NCI-H524 treated with DMSO at 0.1 percent for 48 hours (cell line): Measurements from ENCODE around the gene TMEM178A.
A peak's percentile ranks its signal among the peaks of the same experiment; 100 is the strongest.
"Not testable (repeated sequence)": the region's sequence is repeated elsewhere in the genome, so short reads cannot be mapped to it uniquely, and the experiment has no call there.

Experiments used
- DNase-seq: peaks from one replicate; lab custom pipeline; 2025; lab: John Stamatoyannopoulos, UW

Gene TMEM178A

GRCh38 chr2:39715822-39716221, 50.1 kb downstream of the TMEM178A start:
- DNase-seq: no peak

DNA sequence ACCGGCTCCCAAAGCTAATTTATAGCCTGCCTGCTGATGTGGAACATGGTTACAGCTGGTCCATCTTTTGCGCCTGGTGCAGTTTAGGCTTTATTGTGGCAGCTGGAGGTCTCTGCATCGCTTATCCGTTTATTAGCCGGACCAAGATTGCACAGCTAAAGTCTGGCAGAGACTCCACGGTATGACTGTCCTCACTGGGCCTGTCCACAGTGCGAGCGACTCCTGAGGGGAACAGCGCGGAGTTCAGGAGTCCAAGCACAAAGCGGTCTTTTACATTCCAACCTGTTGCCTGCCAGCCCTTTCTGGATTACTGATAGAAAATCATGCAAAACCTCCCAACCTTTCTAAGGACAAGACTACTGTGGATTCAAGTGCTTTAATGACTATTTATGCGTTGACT, 51.4 kb downstream of the TMEM178A start:
- no peak for DNase-seq

- DNase-seq: no peak
Observed at GRCh38 chr2:39718483-39718882, 52.8 kb downstream of the TMEM178A start.

GRCh38 chr2:39719317-39719716, 53.6 kb downstream of the TMEM178A start:
- DNase-seq: no peak

DNA sequence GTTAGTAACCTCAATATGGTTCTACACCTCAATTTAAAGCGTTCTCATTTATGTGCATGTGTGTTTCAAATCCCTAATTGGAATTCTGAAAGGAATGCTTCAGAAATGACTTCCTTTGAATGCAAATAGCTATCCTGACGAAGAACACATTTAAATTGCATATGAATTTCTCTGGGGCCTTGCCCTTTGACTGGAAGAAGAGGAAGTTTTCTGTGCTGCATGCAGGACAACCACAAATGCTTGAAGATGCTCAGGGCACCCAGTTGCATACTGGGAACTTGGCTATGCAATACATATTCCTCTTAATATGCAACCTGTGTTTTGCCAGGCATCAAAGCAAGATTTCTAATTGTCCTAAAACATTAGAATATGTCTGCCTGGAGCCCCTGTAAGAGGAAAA, 55.3 kb downstream of the TMEM178A start:
- no peak for DNase-seq

- DNase-seq: no peak
Observed at GRCh38 chr2:39723497-39723896, 57.8 kb downstream of the TMEM178A start.

- DNase-seq: no peak
Observed at GRCh38 chr2:39723946-39724827, 58.5 kb downstream of the TMEM178A start.

DNA sequence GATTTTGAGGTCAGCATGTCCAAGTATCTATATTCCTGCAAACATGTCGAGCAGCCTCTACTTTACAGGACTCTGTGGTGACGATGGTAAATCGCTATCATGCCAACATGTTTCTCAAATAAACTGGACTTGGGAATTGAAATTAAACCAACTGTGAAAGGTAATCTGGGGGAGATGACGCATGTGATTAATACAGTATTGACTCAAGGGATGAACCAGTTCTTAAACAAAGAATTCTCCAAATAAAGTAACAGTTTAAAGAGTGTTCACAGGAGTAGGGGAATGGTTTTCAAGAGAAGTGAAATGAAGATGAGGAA, 59.1 kb downstream of the TMEM178A start:
- DNase-seq: no peak

DNA sequence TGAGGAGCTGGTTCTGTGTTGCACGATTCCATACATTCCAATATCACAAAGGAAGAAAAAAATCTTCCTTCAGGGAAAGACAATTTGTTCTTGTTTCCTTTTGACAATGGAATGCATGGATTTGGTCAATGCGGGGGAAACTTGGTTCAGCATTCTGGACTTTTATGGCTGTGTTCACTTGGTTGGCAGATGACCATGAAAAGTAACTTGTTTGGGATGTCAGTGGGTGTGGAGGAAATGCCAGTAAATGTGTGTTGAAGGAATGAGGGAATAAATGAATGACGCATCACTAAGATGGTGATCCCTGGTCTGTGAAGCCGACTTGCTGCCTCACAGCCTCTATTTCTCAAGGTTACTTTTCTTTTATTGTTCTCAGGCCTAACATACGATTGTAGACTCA, 59.7 kb downstream of the TMEM178A start:
- no peak for DNase-seq

- DNase-seq: not testable (repeated sequence)
Observed at GRCh38 chr2:39728085-39728484, 62.4 kb downstream of the TMEM178A start.

DNA sequence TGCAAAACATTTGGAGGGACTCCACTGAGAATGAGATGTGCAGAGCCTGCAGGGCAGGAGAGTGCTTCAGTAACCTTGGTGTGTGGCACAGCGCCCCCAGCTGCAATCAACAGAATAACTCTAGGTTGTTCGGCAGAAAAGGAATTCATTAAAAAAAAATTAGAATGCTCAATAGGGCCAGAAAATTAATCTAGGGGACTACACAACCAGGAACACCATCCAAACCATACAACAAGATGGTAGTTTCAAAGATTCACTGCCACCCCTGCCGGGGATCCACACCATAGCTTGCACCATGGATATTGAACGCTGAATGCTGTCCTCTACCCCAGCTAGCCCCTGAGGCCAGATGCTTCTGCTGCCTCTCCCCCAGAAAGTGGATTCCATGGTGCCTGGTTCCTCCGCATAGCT, 63.2 kb downstream of the TMEM178A start:
- no peak for DNase-seq

DNA sequence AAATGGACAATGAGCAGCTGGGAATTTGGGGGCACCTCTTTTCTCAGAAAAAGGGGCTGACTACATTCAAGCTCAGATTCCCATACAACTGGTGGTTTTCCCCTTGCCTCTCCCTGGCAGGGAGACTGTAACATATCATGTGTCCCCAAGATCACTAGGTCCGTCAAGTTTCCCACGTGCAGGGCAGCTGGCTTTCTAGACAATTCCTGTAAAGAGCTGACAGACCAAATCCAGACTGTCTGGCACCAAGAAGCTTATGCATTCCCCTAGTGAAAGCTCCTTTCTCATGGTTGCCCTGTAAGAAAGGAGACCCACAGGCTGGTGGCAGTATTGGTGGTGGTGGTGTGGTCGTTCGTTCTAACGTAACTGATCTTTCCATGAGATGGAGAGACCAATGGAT, 64.6 kb downstream of the TMEM178A start:
- DNase-seq: no peak

DNA sequence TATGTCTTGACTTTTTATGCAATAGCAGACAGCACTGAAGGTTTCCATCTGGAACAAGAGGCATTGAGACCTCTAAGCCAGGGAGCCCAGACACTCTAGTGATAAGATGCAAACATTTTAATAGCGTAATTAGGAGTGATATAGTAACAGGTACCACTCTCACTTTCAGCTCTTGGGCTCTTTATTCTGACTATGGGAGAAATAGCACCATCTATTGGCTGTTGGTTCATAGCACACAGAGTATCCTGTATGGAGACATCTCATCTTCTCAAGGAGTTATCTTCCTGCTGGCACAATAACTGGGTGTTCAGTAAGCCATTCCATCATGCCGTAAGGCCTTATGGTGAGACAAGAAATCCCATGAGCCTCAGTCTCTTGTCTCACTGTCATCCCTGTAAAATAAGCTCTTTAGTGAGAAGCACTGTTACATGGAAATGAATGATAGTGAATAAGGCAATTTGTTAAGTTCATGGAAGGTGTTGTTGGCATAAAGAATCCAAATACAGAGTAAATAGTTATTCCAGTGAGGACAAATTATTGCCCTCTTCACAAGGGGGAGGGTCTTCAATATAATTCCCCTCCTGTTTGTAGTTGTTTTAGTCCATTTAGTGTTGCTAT, 65.1 kb downstream of the TMEM178A start:
- DNase-seq: no peak

- DNase-seq: no peak
Observed at GRCh38 chr2:39731546-39731945, 65.8 kb downstream of the TMEM178A start.

- DNase-seq: peak; percentile 26
Observed at GRCh38 chr2:39732482-39732881, 66.8 kb downstream of the TMEM178A start.

- DNase-seq: no peak
Observed at GRCh38 chr2:39733070-39733674, 67.5 kb downstream of the TMEM178A start.

DNA sequence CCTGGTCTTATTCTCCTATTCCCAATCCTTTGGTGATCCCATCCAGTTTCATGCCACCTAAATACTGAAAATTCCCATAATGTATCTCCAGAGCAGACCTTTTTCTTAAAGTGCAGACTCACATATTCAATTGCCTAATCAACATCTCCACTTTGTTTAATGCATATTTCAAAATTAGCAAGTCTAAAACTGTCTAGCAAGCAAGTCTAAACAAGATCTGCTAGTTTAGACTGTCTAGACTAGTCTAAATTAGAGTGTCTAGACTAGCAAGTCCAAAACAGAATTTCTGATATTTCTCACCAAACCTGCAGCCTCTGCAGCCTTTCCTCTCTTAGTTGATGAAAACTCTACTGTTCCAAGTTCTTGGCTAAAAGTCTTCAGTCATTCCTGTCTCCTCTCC, 68.7 kb downstream of the TMEM178A start:
- DNase-seq: no peak

DNA sequence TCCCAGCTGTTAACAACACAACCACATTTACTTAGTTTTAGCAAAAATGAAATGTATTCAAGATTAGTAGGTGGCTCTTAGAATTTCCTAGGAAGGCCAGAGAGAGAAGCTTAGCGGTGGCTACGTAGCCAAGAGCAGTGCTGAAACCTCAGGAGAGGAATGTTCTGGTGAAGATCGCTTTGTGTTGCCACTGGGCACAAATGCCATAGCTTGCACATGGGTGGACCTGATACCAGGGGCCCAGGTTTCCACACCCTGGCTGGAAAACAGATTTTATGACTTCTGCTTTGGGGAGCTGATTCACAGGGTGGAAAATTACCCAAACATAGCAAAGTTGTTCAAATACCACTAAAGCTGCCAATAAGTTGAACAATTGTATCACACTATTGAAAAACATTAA, 69.9 kb downstream of the TMEM178A start:
- DNase-seq: no peak

DNA sequence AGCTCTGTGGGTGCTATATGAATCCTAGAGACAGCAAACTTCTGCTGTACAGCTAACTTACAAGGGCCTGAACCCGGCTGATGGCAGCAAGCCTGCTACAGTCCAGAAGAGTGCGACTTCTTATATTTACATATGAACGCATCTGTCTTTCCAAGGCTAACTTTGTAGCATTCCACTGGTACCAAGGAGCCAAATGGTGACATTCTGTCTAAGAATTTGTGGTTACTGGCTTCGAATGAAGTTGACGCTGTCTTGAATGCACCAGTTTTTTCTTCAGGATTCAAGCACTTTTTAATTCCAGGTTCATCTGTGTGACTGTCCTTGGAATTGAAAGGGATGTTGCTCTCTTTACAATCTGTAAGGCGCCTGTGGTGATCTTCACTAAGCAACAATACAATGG, 70.9 kb downstream of the TMEM178A start:
- DNase-seq: no peak

DNA sequence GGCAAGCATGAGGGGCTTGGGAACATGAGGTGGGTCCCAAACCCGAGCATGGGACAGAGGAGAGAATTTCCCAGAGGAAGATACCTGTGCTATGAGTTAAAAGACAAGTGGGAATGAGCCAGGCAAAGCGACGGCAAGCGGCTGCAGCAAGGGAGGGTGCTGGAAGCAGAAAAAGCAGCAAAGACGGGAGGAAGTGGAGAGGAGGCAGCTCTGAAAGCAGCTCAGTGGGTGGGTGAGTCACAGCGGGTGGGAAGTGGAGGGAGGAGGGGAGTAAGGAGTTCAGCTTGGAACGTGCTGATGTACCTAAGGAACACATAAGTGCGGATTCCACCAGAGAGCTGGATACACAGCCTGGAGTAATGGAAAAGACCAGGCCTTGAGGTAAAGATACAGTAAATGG, 71.9 kb downstream of the TMEM178A start:
- no peak for DNase-seq

DNA sequence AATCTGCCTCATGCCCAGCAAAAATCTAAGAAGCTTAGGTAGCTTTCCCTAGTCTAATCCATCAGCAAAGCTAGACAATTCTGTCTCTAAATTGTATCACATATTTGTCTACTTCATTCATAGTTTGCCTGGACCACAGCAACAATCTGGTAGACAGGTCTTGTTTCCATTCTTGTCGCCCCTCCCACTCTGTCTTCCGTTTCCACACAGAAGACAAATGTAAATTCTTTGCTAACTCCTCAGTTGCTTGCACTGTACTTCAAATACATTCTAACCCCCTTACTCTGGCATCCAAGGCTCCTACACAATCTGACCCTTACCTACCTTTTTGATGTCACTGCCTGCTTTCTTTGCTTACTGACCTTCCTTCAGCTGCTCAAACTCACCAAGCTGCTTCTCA, 73.2 kb downstream of the TMEM178A start:
- no peak for DNase-seq

- DNase-seq: no peak
Observed at GRCh38 chr2:39739386-39739785, 73.7 kb downstream of the TMEM178A start.

DNA sequence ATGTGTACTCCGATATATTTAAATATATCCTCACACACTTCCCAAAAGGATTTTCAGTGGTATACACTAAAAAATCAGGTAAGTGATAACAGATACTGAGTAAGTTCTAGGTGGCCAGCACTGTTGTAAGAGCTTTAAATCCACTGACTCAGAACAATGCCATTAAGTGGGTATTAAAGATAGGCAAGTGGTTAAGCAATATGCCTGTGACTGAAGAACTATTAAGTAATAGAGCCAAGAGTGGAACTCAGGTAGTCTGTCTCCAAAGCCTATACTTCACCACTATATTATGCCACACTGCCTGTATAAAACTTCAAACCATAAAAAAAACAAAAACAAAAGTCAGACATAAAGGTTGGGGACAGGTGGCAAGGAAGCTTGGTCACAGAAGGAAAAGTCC, 76.2 kb downstream of the TMEM178A start:
- DNase-seq: peak; percentile 25
